ENCODE results near the gene ELF2. TPM values are rescaled to one million over a fixed set of nuclear protein-coding genes. Genes with fewer than 3 reads are reported as not detected.
"Not testable (repeated sequence)": the region's sequence is repeated elsewhere in the genome, so short reads cannot be mapped to it uniquely, and the experiment has no call there.

The ELF2 gene
- total RNA-seq, 1 donor from 2014 or later: 38.0 TPM

GRCh38 chr4:139188648-139189416 is 11.8 kb upstream of the ELF2 start:
- intact Hi-C loops (cut with micrococcal nuclease): no loop called here

- intact Hi-C loops (cut with micrococcal nuclease): loop anchor here (1.0 kb wide), 1 partner anchor 346 kb away; no protein-coding TSS in a partner anchor
Measured at GRCh38 chr4:139184129-139184528, 7.1 kb upstream of the ELF2 start.

- intact Hi-C loops (cut with micrococcal nuclease): loop anchor here (1.0 to 5.0 kb wide), 17 partner anchors 51 to 1346 kb away; partner anchors contain the start of genes ELMOD2, NAA15, NOCT and SCOC
Measured at GRCh38 chr4:139177869-139178619, 1.0 kb upstream of the ELF2 start.

- intact Hi-C loops (cut with micrococcal nuclease): loop anchor here (1.0 to 5.0 kb wide), 9 partner anchors 77 to 976 kb away; partner anchors contain the start of gene SLC7A11
Measured at GRCh38 chr4:139176302-139177048, 543 bp downstream of the ELF2 start.

GRCh38 chr4:139175646-139176301 is 1.2 kb downstream of the ELF2 start:
- intact Hi-C loops (cut with micrococcal nuclease): loop anchor here (1.0 to 5.0 kb wide), 7 partner anchors 8 to 977 kb away; partner anchors contain the start of gene SLC7A11

- intact Hi-C loops (cut with micrococcal nuclease): no loop called here
Measured at GRCh38 chr4:139171876-139172691, 4.9 kb downstream of the ELF2 start.

GRCh38 chr4:139170932-139171331 is 6.1 kb downstream of the ELF2 start:
- intact Hi-C loops (cut with micrococcal nuclease): no loop called here

- intact Hi-C loops (cut with micrococcal nuclease): loop anchor here (1.0 kb wide), 2 partner anchors 7 to 69 kb away; no protein-coding TSS in a partner anchor
Measured at GRCh38 chr4:139167774-139168444, 9.1 kb downstream of the ELF2 start.

- intact Hi-C loops (cut with micrococcal nuclease): no loop called here
Measured at GRCh38 chr4:139164731-139165130, 12.3 kb downstream of the ELF2 start.

- intact Hi-C loops (cut with micrococcal nuclease): no loop called here
Measured at GRCh38 chr4:139163806-139164206, 13.2 kb downstream of the ELF2 start.

- intact Hi-C loops (cut with micrococcal nuclease): not testable (repeated sequence)
Measured at GRCh38 chr4:139157977-139158376, 19.0 kb downstream of the ELF2 start.

- intact Hi-C loops (cut with micrococcal nuclease): no loop called here
Measured at GRCh38 chr4:139154952-139155557, 22.0 kb downstream of the ELF2 start.

GRCh38 chr4:139154538-139154937 is 22.5 kb downstream of the ELF2 start:
- intact Hi-C loops (cut with micrococcal nuclease): no loop called here

- intact Hi-C loops (cut with micrococcal nuclease): no loop called here
Measured at GRCh38 chr4:139154134-139154421, 22.9 kb downstream of the ELF2 start.

- intact Hi-C loops (cut with micrococcal nuclease): no loop called here
Measured at GRCh38 chr4:139153411-139154133, 23.4 kb downstream of the ELF2 start.

- intact Hi-C loops (cut with micrococcal nuclease): no loop called here
Measured at GRCh38 chr4:139152249-139152648, 24.8 kb downstream of the ELF2 start.

GRCh38 chr4:139146926-139147629 is 29.9 kb downstream of the ELF2 start:
- intact Hi-C loops (cut with micrococcal nuclease): no loop called here

GRCh38 chr4:139145552-139145932 is 31.5 kb downstream of the ELF2 start:
- intact Hi-C loops (cut with micrococcal nuclease): no loop called here
